HG02885 (cell line): ENCODE results near the gene CCDC196.
"Not testable (repeated sequence)": the region's sequence is repeated elsewhere in the genome, so short reads cannot be mapped to it uniquely, and the experiment has no call there.

Experiments used
- ATAC-seq: cut with Tn5 transposase; IDR thresholded peaks from one replicate; pipeline ENCODE4 v1.9.1; 2021; ENCODE audit warnings: mild to moderate bottlenecking; ENCODE audit not compliant: unreplicated experiment, poor library complexity

Gene CCDC196

GRCh38 chr14:66495218-66496098 lies 9.3 kb downstream of the CCDC196 start:
- ATAC-seq, result peak; percentile 74

- no peak for ATAC-seq
Measured at GRCh38 chr14:66496188-66496807, 10.1 kb downstream of the CCDC196 start.

GRCh38 chr14:66496911-66497310 lies 10.7 kb downstream of the CCDC196 start:
- ATAC-seq, result no peak

- no peak for ATAC-seq
Measured at GRCh38 chr14:66498311-66498710, 12.1 kb downstream of the CCDC196 start.

- no peak for ATAC-seq
Measured at GRCh38 chr14:66501592-66501991, 15.4 kb downstream of the CCDC196 start.

GRCh38 chr14:66502836-66503235 lies 16.7 kb downstream of the CCDC196 start:
- ATAC-seq, result not testable (repeated sequence)

- no peak for ATAC-seq
Measured at GRCh38 chr14:66503532-66503931, 17.4 kb downstream of the CCDC196 start.

- ATAC-seq, result peak; percentile 21
Measured at GRCh38 chr14:66507181-66507721, 21.1 kb downstream of the CCDC196 start.

- peak; percentile 86 for ATAC-seq
Measured at GRCh38 chr14:66507722-66508546, 21.8 kb downstream of the CCDC196 start, which contains the start of gene GPHN. Gene GPHN, plus strand, starts transcription at chr14:66508147.

GRCh38 chr14:66508547-66508845 lies 22.3 kb downstream of the CCDC196 start:
- ATAC-seq, result no peak

- peak; percentile 30 for ATAC-seq
Measured at GRCh38 chr14:66508846-66509621, 22.9 kb downstream of the CCDC196 start.

- ATAC-seq, result no peak
Measured at GRCh38 chr14:66509874-66510273, 23.7 kb downstream of the CCDC196 start.

- no peak for ATAC-seq
Measured at GRCh38 chr14:66511849-66512248, 25.7 kb downstream of the CCDC196 start.

GRCh38 chr14:66514213-66514612 lies 28.0 kb downstream of the CCDC196 start:
- ATAC-seq, result no peak

- no peak for ATAC-seq
Measured at GRCh38 chr14:66530526-66530925, 44.4 kb downstream of the CCDC196 start.

GRCh38 chr14:66539034-66539433 lies 52.9 kb downstream of the CCDC196 start:
- ATAC-seq, result no peak

GRCh38 chr14:66540038-66540437 lies 53.9 kb downstream of the CCDC196 start:
- ATAC-seq, result no peak

GRCh38 chr14:66541627-66542026 lies 55.5 kb downstream of the CCDC196 start:
- ATAC-seq, result no peak

- ATAC-seq, result no peak
Measured at GRCh38 chr14:66543996-66544395, 57.8 kb downstream of the CCDC196 start.

- not testable (repeated sequence) for ATAC-seq
Measured at GRCh38 chr14:66545191-66545590, 59.0 kb downstream of the CCDC196 start.
